A549 (cell line): Measurements from ENCODE around the gene RAD51B.

Source experiments
- CHD2 ChIP-seq: fragments of 150-350 bp; IDR thresholded peaks from 2 replicates; pipeline ENCODE4 v1.6.1; 2014; ENCODE audit warnings: low read length; ENCODE audit not compliant: partially characterized antibody
- POLR2A ChIP-seq: IDR thresholded peaks from 2 replicates; pipeline ENCODE4 v1.6.1; 2012; ENCODE audit warnings: mild to moderate bottlenecking, low read length
- POLR2AphosphoS2 ChIP-seq: conservative IDR thresholded peaks from 2 replicates; pipeline ENCODE4 v1.6.1; 2012; ENCODE audit warnings: low read length, improper control_type of control experiment, inconsistent platforms
- SMC3 ChIP-seq: fragments of >200 bp; sonication (Bioruptor Twin); formaldehyde crosslinking; IDR thresholded peaks from 3 replicates; pipeline ENCODE4 v1.6.1; 2018; ENCODE audit warnings: inconsistent platforms
- TF ChIP-seq, protein P1 (sequence below): fragments of >200 bp; sonication (Bioruptor Twin); formaldehyde crosslinking; IDR thresholded peaks from 3 replicates; pipeline ENCODE4 v1.5.1; 2016
- TF ChIP-seq, protein P2 (sequence below): fragments of 200-600 bp; sonication (generic); IDR thresholded peaks from 2 replicates; pipeline ENCODE4 v1.6.1; 2016; ENCODE audit warnings: antibody characterized with exemption, mild to moderate bottlenecking, moderate library complexity

DNA sequence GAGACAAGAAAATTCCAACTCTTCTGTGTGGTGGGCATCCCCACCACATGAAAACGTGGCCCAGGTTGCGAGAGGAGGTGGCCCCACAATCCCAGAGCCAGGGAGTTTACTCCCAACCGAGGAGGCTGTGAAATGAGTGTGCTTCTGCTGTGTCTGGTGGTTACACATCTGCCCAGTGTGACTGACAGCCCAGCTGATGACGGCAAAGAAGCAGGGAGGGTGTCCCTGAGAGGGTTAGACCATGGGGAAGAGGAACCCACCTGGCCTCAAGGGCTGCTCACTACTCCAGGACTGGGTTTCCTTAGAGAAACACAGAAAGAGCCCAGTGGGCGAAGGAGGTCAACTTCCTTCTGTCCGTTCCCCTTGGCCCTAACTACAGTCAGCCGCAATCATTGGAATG, 948.7 kb downstream of the RAD51B start:
- TF ChIP-seq SMC3 (no peak), CHD2 (no peak), POLR2A (no peak), POLR2AphosphoS2 (no peak)
- TF ChIP-seq, protein P1, sequence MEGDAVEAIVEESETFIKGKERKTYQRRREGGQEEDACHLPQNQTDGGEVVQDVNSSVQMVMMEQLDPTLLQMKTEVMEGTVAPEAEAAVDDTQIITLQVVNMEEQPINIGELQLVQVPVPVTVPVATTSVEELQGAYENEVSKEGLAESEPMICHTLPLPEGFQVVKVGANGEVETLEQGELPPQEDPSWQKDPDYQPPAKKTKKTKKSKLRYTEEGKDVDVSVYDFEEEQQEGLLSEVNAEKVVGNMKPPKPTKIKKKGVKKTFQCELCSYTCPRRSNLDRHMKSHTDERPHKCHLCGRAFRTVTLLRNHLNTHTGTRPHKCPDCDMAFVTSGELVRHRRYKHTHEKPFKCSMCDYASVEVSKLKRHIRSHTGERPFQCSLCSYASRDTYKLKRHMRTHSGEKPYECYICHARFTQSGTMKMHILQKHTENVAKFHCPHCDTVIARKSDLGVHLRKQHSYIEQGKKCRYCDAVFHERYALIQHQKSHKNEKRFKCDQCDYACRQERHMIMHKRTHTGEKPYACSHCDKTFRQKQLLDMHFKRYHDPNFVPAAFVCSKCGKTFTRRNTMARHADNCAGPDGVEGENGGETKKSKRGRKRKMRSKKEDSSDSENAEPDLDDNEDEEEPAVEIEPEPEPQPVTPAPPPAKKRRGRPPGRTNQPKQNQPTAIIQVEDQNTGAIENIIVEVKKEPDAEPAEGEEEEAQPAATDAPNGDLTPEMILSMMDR = no peak
- TF ChIP-seq, protein P2, sequence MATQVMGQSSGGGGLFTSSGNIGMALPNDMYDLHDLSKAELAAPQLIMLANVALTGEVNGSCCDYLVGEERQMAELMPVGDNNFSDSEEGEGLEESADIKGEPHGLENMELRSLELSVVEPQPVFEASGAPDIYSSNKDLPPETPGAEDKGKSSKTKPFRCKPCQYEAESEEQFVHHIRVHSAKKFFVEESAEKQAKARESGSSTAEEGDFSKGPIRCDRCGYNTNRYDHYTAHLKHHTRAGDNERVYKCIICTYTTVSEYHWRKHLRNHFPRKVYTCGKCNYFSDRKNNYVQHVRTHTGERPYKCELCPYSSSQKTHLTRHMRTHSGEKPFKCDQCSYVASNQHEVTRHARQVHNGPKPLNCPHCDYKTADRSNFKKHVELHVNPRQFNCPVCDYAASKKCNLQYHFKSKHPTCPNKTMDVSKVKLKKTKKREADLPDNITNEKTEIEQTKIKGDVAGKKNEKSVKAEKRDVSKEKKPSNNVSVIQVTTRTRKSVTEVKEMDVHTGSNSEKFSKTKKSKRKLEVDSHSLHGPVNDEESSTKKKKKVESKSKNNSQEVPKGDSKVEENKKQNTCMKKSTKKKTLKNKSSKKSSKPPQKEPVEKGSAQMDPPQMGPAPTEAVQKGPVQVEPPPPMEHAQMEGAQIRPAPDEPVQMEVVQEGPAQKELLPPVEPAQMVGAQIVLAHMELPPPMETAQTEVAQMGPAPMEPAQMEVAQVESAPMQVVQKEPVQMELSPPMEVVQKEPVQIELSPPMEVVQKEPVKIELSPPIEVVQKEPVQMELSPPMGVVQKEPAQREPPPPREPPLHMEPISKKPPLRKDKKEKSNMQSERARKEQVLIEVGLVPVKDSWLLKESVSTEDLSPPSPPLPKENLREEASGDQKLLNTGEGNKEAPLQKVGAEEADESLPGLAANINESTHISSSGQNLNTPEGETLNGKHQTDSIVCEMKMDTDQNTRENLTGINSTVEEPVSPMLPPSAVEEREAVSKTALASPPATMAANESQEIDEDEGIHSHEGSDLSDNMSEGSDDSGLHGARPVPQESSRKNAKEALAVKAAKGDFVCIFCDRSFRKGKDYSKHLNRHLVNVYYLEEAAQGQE = no peak
